GM19463 (cell line): Measurements from ENCODE around the gene PTPRN2.
"Not testable (repeated sequence)": the region's sequence is repeated elsewhere in the genome, so short reads cannot be mapped to it uniquely, and the experiment has no call there.

Experiments used
- ATAC-seq: cut with Tn5 transposase; IDR thresholded peaks from one replicate; pipeline ENCODE4 v1.9.1; 2021; ENCODE audit warnings: mild to moderate bottlenecking, moderate library complexity; ENCODE audit not compliant: unreplicated experiment

Gene PTPRN2

DNA sequence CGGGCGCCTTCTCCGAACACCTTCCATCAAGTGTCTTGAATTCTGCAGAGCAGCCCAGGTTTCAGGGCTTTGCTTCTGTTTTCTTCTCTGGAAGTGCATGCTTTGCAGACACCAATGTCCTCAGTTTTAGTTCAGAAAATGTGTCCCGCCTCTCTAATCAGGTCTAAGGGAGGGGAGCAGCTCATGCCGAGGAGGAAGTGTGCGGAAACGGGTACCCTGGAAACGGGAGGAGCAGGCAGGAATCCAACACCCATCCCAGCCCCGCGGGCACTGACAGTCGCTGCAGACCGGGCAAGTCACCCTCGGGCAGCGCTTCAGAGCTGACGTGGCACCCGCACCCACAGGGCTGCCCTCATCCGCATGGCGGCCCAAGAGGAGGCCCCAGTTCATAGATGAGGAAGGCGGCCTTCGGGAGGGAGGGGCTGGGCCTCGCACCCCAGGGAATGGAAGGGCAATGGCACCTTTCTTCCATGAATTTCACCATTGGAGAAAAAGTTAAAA lies 912.1 kb downstream of the PTPRN2 start:
- ATAC-seq, result no peak

DNA sequence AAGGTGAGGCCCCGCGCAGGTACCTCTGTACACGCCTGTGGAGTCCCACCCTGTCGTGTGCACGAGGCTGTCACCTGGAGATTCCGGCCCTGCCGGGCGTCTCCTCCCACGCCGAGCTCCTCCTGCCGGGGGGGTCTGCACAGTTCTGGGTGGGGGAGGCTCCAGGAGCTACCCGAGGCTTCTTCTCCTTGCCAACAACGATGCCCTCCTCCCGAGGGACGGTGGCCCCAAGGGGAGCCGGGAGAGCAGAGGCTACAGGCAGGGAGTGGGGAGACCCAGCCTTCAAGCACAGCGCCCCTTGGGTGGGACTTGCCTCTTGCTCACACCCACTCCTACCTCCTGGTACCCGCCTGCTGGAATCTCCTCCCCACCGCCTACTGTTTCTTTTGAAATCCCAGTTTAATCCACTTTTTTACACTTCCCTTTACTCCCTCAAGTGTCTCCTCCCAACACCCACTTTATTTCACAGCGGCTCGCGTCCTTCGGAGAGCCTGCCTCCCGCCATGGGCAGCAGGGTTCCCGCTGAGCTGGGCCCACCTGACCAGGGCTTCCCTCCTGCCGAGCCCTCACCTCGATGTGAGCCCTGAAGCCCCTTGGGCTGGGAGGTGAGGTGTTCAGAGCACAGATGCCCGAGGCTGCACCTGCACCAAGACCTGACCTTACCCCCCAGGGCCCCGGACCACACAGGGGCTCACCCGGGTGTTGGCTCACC lies 912.8 kb downstream of the PTPRN2 start:
- ATAC-seq, result no peak

DNA sequence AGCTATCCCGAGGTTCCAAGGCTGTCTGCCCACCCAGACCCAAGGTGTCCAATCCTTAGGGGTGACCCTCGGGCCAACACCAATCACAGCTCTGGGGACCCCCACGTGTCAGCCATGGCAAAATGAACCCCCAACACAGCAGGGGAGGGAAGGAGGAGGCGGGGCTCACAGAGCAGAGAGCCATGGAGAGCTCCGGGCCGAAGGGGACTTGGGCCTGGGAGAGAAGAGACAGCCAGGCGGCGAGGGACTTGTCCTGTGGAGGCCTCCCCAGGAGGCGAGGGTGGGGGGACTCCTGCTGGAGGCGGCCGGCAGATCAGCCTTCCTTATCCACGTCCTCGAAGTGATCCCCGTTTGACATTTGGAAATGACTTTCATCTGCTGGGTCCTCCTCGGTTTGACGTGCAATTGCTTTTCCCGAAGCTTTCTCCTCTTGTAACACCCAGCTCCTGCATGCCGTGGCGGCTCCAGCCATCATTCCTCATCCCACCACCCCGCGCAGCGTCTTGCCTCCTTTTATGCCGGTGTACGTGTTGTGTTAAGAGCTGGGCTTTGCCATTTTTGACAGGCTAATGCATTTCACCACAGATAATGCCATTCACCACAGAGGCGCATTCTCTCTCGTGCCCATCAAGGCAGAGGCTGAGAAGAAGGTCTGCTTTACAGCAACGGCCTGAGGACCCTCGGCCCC lies 913.5 kb downstream of the PTPRN2 start:
- ATAC-seq, result no peak

DNA sequence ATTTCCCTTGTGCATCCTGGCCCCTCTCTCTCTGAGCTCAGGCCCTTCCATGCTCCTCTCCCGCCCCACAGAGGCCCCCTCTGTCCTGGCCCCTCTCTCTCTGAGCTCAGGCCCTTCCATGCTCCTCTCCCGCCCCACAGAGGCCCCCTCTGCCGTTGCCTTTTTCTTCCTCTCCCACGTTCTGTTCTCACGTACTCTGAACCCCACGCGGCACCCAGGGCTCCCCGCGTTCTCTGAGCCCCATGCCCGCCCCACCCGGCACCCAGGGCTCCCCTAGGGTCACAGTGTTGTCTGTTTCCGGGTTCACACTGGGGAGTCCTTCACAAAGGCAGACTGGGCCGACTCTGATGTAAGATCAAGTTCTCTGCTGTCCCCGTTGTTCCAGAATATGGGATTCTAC lies 914.0 kb downstream of the PTPRN2 start:
- no peak for ATAC-seq

DNA sequence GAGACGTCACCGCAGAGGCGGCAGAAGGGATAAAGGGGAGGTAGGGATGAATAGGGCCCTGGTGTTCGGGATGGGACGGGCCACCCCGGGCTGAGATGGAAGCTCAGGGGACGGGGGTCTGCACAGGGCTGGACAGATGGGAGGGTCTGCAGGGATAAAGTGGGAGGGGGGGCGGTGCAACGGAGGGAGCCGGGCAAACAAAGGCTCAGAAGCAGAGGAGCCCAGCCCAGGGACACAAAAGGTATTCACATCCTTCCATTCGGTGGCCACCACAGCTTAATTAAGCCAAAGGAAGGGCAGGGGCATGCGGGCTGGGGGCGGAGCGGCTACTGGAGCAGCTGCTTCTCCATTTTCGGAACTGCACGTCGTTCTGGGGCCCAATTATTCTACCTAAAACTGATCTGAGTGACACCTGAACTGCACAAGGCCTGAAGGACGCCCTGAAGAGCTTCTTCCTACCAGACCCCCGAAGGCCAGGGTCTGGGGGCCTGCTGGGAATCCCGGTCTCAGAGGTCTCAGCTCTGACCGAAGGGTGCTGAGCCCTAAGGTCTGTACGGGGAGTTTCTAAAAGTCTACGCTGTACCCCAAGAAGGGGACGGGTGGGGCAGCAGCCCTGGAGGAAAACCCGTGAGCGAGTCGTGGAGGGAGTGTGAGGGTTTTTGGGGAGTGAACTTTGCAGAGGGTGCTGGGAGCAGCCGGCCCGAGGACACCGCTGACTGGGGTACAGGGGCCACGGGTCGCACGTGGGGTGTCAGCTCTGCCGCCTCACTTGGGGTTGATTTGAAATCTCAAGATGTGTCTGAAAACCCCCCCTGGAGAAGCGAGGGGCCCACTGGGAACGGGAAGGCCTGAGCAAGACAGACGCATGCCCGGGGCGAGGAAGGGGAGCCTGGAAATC lies 916.0 kb downstream of the PTPRN2 start:
- ATAC-seq, result no peak

DNA sequence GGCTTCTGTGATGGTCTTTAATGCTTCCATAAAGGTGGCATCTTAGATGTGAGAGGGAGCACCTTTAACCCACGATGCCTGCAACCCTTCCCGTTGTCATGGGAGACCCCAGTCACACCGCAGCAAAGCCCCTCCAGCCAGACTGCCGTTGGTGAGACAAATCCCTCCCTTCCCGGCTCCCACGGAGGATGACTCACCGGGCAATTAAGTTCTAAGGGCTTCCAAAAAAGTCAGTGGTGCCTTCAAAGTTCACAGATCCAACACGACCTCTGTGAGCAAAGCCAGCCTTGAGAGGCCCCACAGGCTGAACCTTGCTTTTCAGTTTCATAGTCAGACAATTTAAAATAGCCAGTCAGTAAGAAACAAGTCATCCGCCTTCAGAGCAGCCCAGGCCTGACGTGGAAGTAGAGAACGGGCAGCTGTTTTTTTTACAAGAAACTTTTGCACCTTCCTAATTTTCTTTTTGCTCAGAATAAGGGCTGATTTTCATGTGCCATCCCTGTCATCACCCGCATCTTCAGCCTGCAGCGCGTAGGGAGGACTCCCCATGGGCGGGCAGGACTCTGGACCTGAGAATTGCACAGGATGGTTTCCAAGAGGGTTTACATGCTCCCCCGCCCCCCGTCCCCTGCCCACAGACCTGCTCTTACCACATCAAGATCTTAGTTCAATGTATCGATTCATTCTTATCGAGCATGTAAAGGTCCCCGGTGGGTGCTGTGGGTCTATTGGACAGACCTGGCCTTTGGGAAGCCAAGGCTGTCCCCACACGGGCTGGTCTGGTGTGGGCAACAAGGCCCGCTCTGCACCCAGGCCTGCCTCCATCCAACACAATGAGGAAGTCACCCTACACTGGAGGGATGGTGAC lies 916.9 kb downstream of the PTPRN2 start:
- ATAC-seq, result no peak

DNA sequence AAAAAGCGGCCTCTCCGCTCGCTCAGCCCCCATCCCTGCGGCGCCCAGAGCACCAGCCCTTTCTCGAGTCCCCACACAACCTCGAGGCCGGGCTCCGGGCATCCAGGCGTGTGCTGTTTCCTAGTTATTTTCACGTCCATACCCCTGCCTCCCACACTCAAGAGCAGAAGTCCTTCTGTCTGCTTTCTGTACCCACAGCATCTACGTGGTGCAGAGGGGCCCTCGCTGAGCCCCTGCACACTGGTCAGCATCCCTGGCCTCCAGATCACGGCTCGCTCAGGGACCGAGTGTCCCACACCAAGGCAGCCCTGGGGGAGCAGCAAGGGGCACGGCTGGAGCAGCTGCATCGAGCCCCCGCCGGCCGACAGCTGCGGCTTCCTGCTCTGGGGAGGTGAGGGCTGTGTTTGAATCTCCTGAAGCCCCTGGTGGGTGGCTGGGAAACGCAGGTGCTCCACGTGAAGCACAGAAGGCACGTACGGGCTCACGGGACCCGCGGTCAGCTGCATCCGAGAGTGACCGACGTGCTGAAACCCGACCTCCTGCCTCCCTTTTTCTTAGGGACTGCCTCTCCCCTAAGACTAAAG lies 917.8 kb downstream of the PTPRN2 start:
- no peak for ATAC-seq

DNA sequence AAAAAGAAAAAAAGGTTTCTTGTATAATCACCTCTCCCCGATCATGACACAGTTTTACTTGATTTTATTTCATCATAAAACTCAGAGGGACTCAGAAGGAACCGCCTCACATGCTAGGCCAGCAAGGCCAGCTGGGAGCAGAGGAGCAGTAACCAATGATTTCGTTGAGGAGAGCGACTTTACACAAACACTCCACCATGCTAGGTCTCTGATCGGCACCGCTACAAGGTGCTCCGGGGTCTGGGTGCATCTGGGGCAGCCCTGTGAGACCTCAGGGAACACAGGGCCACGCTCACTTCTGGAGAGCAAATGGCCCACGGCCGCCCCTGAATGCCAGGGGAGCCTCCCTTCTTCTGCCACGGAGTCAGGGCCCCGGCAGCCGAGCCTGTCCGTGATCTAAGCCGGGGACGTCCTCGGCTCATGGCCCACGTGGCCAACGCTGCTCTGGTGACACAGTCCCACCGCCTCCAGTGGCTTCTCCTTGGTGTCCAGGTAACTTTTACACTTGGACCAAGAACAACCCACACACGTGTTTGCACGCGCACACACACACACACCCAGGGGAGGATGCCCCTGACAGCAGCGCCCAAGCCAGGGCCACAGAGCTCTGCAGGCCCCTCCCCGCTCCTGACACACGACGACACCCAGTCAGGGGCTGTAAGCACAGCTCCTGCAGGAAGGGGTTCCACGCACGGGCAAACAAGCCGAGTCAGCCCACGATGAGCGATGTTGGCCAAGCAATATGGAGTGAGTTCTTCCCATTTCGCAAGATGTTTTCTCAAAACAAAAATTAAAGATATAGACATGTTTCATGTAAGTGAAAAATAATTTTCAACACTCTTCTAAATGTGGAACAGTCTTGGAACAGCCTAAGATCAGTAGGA lies 918.5 kb downstream of the PTPRN2 start:
- ATAC-seq, result no peak

DNA sequence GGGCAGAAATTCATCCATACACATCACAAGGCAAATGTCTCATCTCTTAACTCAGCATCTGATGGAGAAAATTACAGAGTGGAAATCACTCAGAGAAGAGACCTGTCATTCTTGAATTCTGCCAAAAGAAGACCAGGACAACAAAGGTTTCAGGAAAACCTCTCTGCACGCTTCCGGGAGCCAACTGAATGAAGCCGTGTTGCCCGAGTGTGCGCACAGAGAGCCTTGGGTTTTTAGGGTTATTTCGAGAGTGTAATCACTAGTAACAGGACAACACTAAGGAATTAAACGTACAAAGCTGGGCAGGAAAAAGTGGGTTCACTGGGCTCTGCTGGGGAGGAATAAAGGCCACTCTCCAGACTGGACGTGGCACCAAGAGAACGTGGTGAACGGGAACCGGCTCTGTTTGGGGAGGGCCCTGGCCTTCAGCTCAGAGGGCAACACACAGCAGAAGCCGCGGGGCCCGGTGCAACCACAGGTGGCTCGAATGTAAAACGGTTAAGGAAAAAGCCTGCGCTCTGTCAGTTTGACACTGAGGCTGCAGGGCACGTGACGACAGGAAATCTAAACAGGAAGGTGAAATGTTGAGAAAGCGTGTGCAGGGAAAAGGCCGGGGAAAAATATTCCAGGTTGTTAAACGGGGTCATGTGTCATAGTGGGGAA lies 919.3 kb downstream of the PTPRN2 start:
- no peak for ATAC-seq

DNA sequence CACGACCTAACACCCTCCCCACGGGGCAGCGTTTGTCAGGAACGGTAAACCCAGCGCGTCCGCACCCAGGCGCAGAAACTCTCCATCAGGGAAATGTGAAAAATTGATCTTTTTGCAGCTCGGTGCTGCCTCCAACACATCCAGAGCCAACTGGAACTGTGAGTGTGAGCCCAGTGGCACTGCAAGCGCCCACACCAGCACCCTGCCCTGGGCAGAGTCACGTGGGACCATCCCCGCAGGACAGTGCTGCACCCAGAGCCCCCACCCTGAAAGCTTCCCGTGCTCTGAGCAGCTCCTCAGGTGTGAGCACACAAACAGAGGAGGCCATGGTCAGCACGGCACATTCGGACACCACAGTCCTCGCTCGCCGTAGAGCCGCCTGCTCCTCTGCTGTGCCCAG lies 919.9 kb downstream of the PTPRN2 start:
- ATAC-seq, result no peak

DNA sequence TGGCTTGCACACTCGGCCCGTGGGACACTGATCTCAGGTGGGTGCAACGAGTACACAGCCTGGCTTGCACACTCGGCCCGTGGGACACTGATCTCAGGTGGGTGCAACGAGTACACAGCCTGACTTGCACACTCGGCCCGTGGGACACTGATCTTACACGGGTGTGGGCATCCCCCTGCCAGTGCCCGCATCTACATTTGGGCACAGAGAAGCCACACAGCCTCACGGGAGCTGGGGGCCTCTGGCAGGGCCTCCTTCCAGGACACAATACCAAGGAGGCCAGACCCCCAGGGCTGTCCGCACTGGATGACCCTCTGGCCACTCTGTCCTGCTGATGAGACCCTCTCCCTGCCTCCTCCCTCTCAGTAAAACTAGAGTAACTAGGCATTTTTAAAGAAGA lies 920.4 kb downstream of the PTPRN2 start:
- no peak for ATAC-seq

DNA sequence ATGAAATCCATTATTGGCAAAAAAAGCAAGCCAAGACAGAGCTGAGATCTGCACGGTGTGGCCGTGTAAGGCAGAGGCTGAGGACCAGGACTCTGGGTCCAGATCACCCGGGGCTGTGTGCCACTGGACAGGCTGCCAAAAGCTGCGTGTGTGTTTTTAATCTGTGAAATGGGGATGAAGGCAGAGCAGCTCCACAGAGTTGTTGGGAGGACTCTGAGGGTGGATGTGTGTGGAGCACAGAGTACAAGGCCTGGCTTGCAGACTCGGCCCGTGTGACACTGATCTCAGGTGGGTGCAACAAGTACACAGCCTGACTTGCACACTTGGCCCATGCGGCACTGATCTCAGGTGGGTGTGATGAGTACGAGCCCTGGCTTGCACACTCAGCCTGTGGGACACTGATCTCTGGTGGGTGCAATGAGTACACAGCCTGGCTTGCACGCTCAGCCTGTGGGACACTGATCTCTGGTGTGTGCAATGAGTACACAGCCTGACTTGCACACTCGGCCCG lies 921.0 kb downstream of the PTPRN2 start:
- no peak for ATAC-seq

DNA sequence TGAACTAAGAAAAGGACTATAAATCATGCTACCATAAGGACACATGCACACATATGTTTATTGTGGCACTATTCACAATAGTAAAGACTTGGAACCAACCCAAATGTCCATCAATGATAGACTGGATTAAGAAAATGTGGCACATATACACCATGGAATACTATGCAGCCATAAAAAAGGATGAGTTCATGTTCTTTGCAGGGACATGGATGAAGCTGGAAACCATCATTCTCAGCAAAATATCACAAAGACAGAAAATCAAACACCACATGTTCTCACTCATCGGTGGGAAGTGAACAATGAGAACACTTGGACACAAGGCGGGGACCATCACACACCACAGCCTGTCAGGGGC lies 922.0 kb downstream of the PTPRN2 start:
- not testable (repeated sequence) for ATAC-seq

DNA sequence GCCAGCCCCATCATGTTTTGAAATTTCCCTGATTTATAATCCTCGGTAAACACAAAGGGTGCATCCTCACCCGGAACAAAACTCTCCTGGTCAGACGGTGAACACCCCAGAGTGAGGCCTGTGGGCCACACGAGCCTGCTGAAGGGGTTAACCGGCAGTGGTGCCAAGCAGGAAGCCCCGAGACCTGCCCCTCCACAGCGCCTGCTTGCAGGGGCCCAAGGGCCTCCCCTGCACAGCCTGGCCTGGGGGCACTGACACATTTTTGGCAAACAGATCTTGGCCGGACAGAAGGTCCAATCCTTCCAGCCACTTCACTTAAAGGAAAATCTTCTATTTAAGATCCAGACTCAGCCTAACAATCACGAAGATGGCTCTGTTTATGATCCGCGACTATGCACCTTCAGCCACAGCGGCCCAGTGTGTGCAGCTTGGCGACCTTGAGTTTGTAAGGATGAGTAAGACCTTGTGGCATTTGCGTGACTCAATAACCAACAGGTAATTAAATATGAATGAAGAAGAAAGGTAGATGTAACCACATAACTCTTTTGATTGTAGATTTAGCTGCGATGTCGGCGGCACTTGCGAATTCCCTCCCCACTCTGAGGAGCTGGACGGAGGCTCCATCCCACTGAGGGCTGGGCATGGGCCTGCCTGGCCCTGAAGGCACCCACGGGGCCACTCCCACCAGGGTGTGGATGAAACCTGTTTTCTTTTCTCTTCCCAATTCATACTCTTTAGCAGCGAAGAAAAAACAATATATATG lies 922.6 kb downstream of the PTPRN2 start:
- ATAC-seq, result no peak

DNA sequence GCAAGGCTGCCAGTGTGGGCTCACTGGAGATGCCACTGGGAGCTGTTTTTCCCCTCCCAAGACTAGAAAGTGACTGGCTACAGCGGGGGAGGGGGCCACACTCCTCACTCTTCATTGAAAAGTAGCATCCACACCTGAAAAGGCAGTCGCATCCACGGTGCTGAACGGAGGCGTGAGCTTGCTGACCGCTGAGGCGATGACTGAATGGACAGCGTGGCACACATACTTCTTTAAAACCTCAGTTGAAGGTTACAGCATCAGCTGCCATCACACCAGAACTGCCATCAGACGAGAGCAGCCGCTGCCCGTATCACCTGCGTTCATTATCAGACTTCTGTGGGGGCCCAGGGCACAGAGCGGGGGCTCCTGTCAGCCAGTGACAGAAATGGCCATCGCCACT lies 923.6 kb downstream of the PTPRN2 start:
- no peak for ATAC-seq

DNA sequence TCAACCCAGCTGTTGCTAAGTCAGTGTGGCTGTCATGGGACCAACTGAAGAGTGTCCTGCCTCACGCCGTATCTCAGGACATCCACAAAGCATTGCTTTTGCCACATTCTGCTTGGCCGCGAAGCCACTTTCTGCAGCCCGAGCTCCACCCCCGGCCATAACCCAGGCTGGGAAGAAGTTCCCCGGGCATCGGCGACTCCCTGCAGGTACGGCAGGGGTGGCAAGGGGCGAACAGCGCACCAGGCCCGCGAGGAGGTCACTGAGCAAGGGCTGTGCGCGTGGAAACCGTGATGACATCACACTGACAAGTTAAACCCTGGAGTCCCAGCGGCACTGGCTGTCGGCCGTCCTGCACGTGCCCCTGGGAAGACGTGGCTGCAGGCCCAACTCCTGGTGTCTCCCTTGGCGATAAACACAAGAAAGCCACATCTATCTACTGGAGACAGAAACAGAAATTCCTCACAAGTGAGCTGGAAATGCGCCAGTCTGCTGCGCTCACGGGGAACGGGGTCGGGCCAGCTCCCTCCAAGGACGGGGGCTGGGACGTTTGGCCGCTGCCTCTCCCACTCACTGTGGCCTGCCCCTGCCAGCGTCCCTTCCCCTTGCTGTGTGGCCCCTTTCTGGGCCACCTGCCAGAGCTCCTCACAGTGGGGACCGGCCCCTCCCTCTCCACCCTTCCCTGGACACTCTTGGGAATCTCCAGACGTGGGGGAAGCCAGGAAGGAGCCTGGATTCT lies 924.5 kb downstream of the PTPRN2 start:
- no peak for ATAC-seq

DNA sequence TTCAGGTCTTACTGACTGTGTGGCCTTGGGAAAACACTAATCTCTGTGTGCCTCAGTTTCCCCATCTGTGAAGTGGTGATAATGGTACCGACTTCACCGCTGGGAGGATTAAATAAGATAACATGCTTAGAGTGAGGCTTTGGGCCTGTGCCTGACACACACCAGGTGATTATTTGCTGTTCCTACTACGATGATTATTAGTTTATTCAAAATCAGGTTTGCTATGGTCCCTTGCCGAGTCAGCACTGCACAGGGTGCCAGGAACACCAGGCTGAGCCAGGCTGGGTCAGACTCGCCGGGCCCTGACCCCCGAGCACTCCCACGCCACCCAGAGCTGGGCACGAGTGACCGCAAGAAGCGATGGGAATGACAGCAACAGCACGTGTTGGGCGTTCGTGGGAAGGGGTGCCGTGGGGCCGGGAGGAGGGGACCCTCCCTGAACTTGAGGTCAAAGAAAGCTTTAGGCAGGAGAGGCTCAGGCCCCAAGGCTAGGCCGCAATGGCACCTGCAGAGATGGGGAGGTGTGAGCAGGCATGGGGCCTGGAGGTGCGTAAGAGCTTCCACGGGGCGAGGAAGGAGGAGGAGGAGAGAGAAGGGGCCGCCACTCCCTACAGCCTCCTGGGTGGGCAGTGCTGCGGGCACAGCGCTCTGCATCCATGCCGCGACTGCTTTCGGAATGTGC lies 925.4 kb downstream of the PTPRN2 start:
- ATAC-seq, result no peak
